PC-3 (cell line): ENCODE results near the gene SAMHD1. TPM values are rescaled to one million over a fixed set of nuclear protein-coding genes. Genes with fewer than 3 reads are reported as not detected.

Experiments
- ATAC-seq: fragments of 200-7000 bp; cut with Tn5 transposase; 2 replicates; pipeline ENCODE4 v1.9.1; 2020; ENCODE audit warnings: mild to moderate bottlenecking, moderate library complexity
- BruUV-seq: library from RNA; stranded (reverse); fragments of 400-500 nt; replicated peaks from 2 replicates; lab custom pipeline; 2021; lab: Mats Ljungman, UMichigan
- CTCF ChIA-PET: fragments of 300-600 bp; sonication (Branson Sonifier 250); formaldehyde crosslinking; loops from one replicate; lab custom pipeline; 2022; ENCODE audit warnings: antibody characterized with exemption; lab: Charles Lee
- POLR2A ChIA-PET: fragments of 300-600 bp; sonication (Branson Sonifier 250); formaldehyde crosslinking; loops from one replicate; lab custom pipeline; 2022; ENCODE audit warnings: antibody characterized with exemption; ENCODE audit not compliant: unreplicated experiment; lab: Charles Lee
- DNase-seq: peaks from one replicate; pipeline ENCODE4 v3.0.0-alpha.2; 2015
- H2AFZ ChIP-seq: fragments of 300-600 bp; sonication (generic); 2 replicates; pipeline ENCODE4 v1.6.0; 2016; ENCODE audit warnings: antibody characterized with exemption, low read length
- H3F3A ChIP-seq: fragments of 300-600 bp; sonication (generic); one replicate; pipeline ENCODE4 v1.6.0; 2017; ENCODE audit warnings: antibody characterized with exemption, low read length, control low read depth, mild to moderate bottlenecking; ENCODE audit not compliant: unreplicated experiment
- H3K27ac ChIP-seq: fragments of 300-600 bp; sonication (generic); 2 replicates; pipeline ENCODE4 v1.5.1; 2016; ENCODE audit warnings: mild to moderate bottlenecking, low read length
- H3K27me3 ChIP-seq: fragments of 300-600 bp; sonication (generic); 2 replicates; pipeline ENCODE4 v1.6.1; 2016; ENCODE audit warnings: low read length, mixed read lengths
- H3K36me3 ChIP-seq: fragments of 300-600 bp; sonication (generic); 2 replicates; pipeline ENCODE4 v1.6.1; 2016; ENCODE audit warnings: low read depth, mixed run types, low read length, mixed read lengths
- H3K4me1 ChIP-seq: fragments of 300-600 bp; sonication (generic); 2 replicates; pipeline ENCODE4 v1.5.1; 2016; ENCODE audit warnings: low read length; ENCODE audit not compliant: insufficient read depth
- H3K4me2 ChIP-seq: fragments of 300-600 bp; sonication (generic); 2 replicates; pipeline ENCODE4 v1.6.0; 2016; ENCODE audit warnings: low read length
- H3K4me3 ChIP-seq: fragments of 300-600 bp; sonication (generic); 2 replicates; pipeline ENCODE4 v1.5.1; 2016; ENCODE audit warnings: mild to moderate bottlenecking, low read length, mixed read lengths
- H3K79me2 ChIP-seq: fragments of 300-600 bp; sonication (generic); 2 replicates; pipeline ENCODE4 v1.6.1; 2017; ENCODE audit warnings: low read length, mixed read lengths
- H3K9ac ChIP-seq: fragments of 300-600 bp; sonication (generic); 2 replicates; pipeline ENCODE4 v1.6.0; 2016; ENCODE audit warnings: mild to moderate bottlenecking, low read length
- H3K9me2 ChIP-seq: fragments of 300-600 bp; sonication (generic); replicated peaks from 2 replicates; pipeline ENCODE4 v1.6.1; 2016; ENCODE audit warnings: mixed run types, low read length, mixed read lengths
- H3K9me3 ChIP-seq: fragments of 300-600 bp; sonication (generic); 2 replicates; pipeline ENCODE4 v1.6.1; 2016; ENCODE audit warnings: low read length, mixed read lengths
- H4K20me1 ChIP-seq: fragments of 300-600 bp; sonication (generic); 2 replicates; pipeline ENCODE4 v1.6.1; 2016; ENCODE audit warnings: low read length, mixed read lengths
- CTCF ChIP-seq: fragments of 300-600 bp; sonication (generic); conservative IDR thresholded peaks from 2 replicates; pipeline ENCODE4 v1.5.1; 2017; ENCODE audit warnings: antibody characterized with exemption, low read depth, mild to moderate bottlenecking, low read length
- EZH2 ChIP-seq: fragments of 300-600 bp; sonication (generic); IDR thresholded peaks from one replicate; pipeline ENCODE4 v1.6.1; 2017; ENCODE audit warnings: antibody characterized with exemption, mild to moderate bottlenecking, low read length; ENCODE audit not compliant: unreplicated experiment
- EZH2phosphoT487 ChIP-seq: fragments of 300-600 bp; sonication (generic); IDR thresholded peaks from 2 replicates; pipeline ENCODE4 v1.6.1; 2018; ENCODE audit warnings: mild to moderate bottlenecking, antibody characterized with exemption, low read length, borderline replicate concordance
- intact Hi-C: fragments of 100-400 bp; cut with micrococcal nuclease; formaldehyde crosslinking; loops from 2 replicates; pipeline ENCODE4 v1.9.0; 2023
- total RNA-seq: library from RNA; depleted of rRNA; stranded (reverse); fragments of >200 nt; gene quantifications from 2 replicates; pipeline ENCODE4 v1.2.3, GENCODE V29; 2014

The SAMHD1 gene
- total RNA-seq, 1 experiment from 2014 or later: 24.2 TPM

GRCh38 chr20:36991703-36992102 lies 40.2 kb upstream of the SAMHD1 start:
- Histone ChIP-seq H3K9me3 (no peaks in the 10 kb centered on the region), H3K9ac (no peak overlapping the region), H3K4me3 (no peak overlapping the region), H3K27me3 (no peaks in the 10 kb centered on the region), H4K20me1 (no peaks in the 10 kb centered on the region), H3K36me3 (peaks cover 18% of the 10 kb centered on the region), H3K9me2 (no peaks in the 10 kb centered on the region), H3F3A (no peaks in the 10 kb centered on the region), H3K4me1 (no peaks in the 10 kb centered on the region), H2AFZ (no peak overlapping the region), H3K79me2 (no peaks in the 10 kb centered on the region), H3K4me2 (no peak overlapping the region), H3K27ac (no peak overlapping the region)
- POLR2A ChIA-PET: no interaction called here
- intact Hi-C loops: no loop called here
- CTCF ChIA-PET: no interaction called here
- DNase-seq (no peak), ATAC-seq (no peak)
- TF ChIP-seq EZH2phosphoT487 (no peak), CTCF (no peak), EZH2 (no peak)
- no TSS peak for BruUV-seq

DNA sequence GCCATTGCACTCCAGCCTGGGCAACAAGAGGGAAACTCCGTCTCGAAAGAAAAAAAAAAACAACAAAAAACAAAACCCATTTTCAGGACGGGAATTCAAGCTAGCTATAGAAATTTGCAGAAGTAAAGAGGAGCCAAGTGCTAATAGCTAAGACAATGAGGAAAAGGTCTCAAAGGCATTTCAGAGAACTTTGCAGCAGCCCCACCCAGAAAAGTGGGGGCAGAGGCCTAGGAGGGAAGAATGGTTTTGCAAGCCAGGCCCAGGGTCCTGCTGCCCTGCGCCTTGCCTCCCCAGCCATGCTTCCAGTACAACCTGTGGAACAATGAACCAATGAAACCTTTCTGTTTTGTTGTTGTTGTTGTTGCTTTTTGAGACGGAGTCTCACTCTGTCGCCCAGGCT lies 38.3 kb upstream of the SAMHD1 start:
- Histone ChIP-seq H3K9me2 (no peaks in the 10 kb centered on the region), H3K9me3 (no peaks in the 10 kb centered on the region), H3K27ac (no peak overlapping the region), H3F3A (no peaks in the 10 kb centered on the region), H4K20me1 (no peaks in the 10 kb centered on the region), H3K4me2 (no peak overlapping the region), H3K79me2 (no peaks in the 10 kb centered on the region), H3K4me3 (no peak overlapping the region), H3K9ac (no peak overlapping the region), H2AFZ (no peak overlapping the region), H3K36me3 (peaks cover 5% of the 10 kb centered on the region), H3K27me3 (no peaks in the 10 kb centered on the region), H3K4me1 (no peaks in the 10 kb centered on the region)
- POLR2A ChIA-PET: no interaction called here
- CTCF ChIA-PET: no interaction called here
- no peak for TF ChIP-seq EZH2phosphoT487
- TF ChIP-seq EZH2: no peak
- no peak for TF ChIP-seq CTCF
- intact Hi-C loops: no loop called here
- no TSS peak for BruUV-seq
- no peak for ATAC-seq
- DNase-seq: no peak

DNA sequence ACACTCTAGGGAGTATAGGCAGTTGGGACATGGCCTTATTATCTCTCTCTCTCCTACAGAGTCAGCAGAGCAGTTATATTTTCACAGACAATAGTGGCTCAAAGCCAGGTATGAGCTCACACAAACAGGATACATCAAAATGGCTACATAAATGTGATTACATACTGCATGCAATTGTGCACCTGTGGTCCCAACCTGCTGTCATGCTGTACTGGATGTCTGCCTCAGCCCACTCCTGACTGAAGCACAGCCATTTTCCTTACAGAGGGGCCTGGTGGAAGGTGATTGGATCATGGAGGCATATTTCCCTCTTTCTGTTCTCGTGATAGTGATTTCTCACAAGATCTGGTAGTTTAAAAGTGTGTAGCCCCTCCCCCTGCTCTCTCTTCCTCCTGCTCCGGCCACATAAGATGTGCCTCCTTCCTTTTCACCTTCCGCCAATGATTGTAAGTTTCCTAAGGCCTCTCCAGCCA lies 37.0 kb upstream of the SAMHD1 start:
- ATAC-seq: peak; percentile 24; the same call in 1 of the 2 replicates
- Histone ChIP-seq H3K4me1 (no peaks in the 10 kb centered on the region), H3K79me2 (no peaks in the 10 kb centered on the region), H3K27me3 (no peaks in the 10 kb centered on the region), H3K36me3 (no peaks in the 10 kb centered on the region), H4K20me1 (no peaks in the 10 kb centered on the region), H3K4me2 (no peak overlapping the region), H3K9ac (no peak overlapping the region), H3K9me2 (no peaks in the 10 kb centered on the region), H3K4me3 (no peak overlapping the region), H2AFZ (peak overlapping the region; percentile 46; the same call in 1 of the 2 replicates), H3F3A (no peaks in the 10 kb centered on the region), H3K27ac (no peak overlapping the region), H3K9me3 (no peaks in the 10 kb centered on the region)
- intact Hi-C loops: no loop called here
- TF ChIP-seq EZH2phosphoT487 (no peak), EZH2 (no peak), CTCF (no peak)
- CTCF ChIA-PET: no interaction called here
- DNase-seq: peak; percentile 32
- POLR2A ChIA-PET: no interaction called here
- BruUV-seq: no TSS peak
